Middle frontal gyrus (tissue), 1 donor: ENCODE measurements around the gene APP.

Experiments used
- DNase-seq: peaks from one replicate; pipeline ENCODE4 v3.0.0-alpha.2; 2015; ENCODE audit warnings: low spot score; ENCODE audit errors: extremely low spot score

The APP gene

GRCh38 chr21:26067836-26068594 lies 102.6 kb downstream of the APP start:
- no peak for DNase-seq

- DNase-seq, result no peak
These were observed 106.1 kb downstream of the APP start for GRCh38 chr21:26064506-26064905.

- no peak for DNase-seq
These were observed 109.1 kb downstream of the APP start for GRCh38 chr21:26061437-26061836.

GRCh38 chr21:26060335-26061115 lies 110.0 kb downstream of the APP start:
- no peak for DNase-seq

- no peak for DNase-seq
These were observed 112.9 kb downstream of the APP start for GRCh38 chr21:26057477-26058170.

GRCh38 chr21:26055841-26056264 lies 114.7 kb downstream of the APP start:
- no peak for DNase-seq

GRCh38 chr21:26055010-26055409 lies 115.6 kb downstream of the APP start:
- no peak for DNase-seq

- DNase-seq, result no peak
These were observed 118.5 kb downstream of the APP start for GRCh38 chr21:26052057-26052456.

- DNase-seq, result no peak
These were observed 119.7 kb downstream of the APP start for GRCh38 chr21:26050857-26051256.

GRCh38 chr21:26049803-26050202 lies 120.8 kb downstream of the APP start:
- no peak for DNase-seq

- DNase-seq, result no peak
These were observed 123.1 kb downstream of the APP start for GRCh38 chr21:26047279-26047967.

GRCh38 chr21:26043891-26044290 lies 126.7 kb downstream of the APP start:
- DNase-seq, result no peak

- no peak for DNase-seq
These were observed 128.2 kb downstream of the APP start for GRCh38 chr21:26042181-26042876.

GRCh38 chr21:26041431-26042180 lies 129.0 kb downstream of the APP start:
- DNase-seq, result no peak

- no peak for DNase-seq
These were observed 133.7 kb downstream of the APP start for GRCh38 chr21:26036916-26037315.

GRCh38 chr21:26032263-26032662 lies 138.3 kb downstream of the APP start:
- no peak for DNase-seq

- no peak for DNase-seq
These were observed 142.4 kb downstream of the APP start for GRCh38 chr21:26028183-26028582.

- DNase-seq, result no peak
These were observed 142.9 kb downstream of the APP start for GRCh38 chr21:26027696-26028095.

- DNase-seq, result no peak
These were observed 144.7 kb downstream of the APP start for GRCh38 chr21:26025536-26026512.
